GM10266 (cell line): Measurements from ENCODE around the gene UBN1.

ENCODE experiments used
- DNase-seq: peaks from one replicate; pipeline ENCODE4 v3.0.0; 2012; ENCODE audit errors: extremely low spot score
- TF ChIP-seq, protein P1 (sequence below): IDR thresholded peaks from 2 replicates; pipeline ENCODE4 v1.5.1; 2012; ENCODE audit warnings: mild to moderate bottlenecking, low read depth; ENCODE audit not compliant: control insufficient read depth, insufficient read depth; ENCODE audit errors: missing control alignments

The UBN1 gene

DNA sequence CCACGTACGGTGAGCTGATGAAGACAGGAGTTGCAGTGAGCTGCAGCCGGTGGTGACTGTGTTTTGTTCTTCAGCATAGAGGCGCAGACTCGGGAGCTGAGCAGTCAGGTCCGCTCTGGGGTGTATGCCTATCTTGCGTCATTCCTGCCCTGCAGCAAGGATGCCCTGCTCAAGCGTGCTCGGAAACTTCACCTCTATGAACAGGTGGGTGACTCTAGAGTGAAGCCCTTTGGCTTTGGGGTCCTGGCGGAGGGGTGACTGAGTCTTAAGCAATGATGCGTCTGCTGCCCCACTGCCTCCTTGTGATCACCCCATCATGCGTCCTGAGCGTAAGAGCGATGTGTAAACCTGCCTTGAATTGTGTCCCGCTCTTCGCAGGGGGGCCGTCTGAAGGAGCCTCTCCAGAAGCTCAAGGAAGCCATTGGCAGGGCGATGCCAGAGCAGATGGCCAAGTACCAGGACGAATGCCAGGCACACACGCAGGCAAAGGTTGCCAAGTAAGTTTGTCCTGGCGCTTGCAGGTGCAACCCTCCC lies 22.9 kb downstream of the UBN1 start:
- no peak for DNase-seq
- TF ChIP-seq, protein P1, sequence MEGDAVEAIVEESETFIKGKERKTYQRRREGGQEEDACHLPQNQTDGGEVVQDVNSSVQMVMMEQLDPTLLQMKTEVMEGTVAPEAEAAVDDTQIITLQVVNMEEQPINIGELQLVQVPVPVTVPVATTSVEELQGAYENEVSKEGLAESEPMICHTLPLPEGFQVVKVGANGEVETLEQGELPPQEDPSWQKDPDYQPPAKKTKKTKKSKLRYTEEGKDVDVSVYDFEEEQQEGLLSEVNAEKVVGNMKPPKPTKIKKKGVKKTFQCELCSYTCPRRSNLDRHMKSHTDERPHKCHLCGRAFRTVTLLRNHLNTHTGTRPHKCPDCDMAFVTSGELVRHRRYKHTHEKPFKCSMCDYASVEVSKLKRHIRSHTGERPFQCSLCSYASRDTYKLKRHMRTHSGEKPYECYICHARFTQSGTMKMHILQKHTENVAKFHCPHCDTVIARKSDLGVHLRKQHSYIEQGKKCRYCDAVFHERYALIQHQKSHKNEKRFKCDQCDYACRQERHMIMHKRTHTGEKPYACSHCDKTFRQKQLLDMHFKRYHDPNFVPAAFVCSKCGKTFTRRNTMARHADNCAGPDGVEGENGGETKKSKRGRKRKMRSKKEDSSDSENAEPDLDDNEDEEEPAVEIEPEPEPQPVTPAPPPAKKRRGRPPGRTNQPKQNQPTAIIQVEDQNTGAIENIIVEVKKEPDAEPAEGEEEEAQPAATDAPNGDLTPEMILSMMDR, result no peak

DNA sequence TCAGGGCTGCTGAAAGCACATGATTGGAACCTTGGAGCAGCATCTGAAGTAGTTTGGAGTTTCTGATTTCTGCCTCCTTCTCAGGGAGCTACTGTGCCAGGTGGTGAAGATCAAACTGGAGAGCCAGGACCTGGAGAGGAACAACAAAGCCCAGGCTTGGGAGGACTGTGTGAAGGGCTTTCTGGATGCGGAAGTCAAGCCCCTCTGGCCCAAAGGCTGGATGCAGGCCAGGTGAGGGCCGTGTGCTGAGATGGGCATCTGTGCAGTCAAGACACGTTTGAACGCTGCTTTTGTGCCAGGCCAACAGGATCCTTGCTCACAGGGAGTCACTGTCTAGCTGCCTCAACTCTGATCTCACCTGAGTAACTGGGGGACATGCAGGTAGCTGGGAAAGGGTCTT lies 23.8 kb downstream of the UBN1 start:
- TF ChIP-seq, protein P1, result no peak
- no peak for DNase-seq

DNA sequence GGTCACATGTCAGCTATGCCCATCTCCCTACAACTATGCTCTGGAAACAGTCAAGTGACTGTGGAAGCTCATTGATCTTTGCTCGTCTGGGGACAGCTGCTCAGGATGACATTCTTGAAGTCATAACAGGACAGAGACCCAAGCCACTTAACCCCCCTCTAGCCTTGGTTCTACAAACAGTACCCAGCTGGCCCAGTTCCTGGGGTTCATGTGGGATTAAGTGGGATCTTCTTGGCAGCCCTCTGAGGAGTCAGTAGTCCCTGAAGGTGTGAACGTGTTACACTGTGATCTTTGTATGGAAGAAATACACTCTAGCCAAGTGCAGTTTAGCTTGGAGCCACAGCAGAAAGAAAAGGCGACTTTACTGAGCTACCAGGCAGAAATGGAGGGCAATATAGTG lies 25.8 kb downstream of the UBN1 start:
- TF ChIP-seq, protein P1, result no peak

DNA sequence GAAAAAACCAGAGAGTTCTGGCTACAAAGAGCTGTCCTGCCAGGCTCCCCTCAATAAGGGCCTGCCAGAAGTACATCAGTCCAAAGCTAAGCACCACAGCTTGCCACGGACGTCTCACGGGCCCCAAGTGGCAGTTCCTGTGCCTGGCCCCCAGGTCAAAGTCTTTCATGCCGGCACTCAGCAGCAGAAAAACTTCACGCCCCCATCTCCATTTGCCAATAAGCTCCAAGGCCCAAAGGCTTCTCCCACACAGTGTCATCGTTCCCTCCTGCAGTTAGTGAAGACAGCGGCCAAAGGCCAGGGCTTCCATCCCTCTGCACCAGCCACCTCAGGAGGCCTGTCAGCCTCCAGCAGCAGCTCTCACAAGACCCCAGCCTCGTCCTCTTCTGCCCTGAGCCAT lies 27.4 kb downstream of the UBN1 start:
- DNase-seq, result no peak
- TF ChIP-seq, protein P1, result no peak

More for the DNA sequence above, 25.8 kb downstream of the UBN1 start:
- no peak for DNase-seq

DNA sequence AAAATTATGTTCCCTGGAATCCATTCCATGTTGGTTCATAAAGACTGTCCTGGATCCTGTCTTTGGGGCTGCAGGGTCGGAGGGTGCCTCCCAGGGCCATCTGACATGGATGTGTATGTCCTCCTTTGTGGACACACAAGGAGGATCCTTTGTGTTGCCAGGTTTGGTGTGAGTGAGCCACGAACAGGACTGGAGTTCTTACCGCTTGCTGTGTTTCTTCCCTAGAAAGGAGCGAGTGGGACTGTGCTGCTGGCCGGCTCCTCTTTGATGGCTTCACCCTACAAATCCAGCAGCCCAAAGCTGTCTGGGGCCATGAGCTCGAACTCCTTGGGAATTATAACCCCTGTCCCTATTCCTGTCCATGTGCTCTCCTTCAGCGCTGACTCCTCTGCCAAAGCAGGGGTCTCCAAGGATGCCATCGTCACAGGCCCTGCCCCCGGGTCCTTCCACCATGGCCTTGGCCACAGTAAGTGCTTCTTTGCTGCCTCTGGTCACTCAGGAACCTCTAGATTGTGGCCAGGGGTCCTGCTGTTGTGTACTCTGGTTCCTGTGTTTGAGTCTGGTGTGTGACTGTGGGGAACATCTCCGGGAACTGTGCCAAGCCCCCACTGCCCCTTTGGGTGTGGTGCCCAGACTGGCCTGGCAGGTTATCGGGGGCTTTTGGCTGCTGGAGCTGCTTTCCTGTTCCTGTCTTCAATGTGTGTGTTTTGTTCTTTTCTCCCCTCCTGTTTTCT lies 29.5 kb downstream of the UBN1 start:
- no peak for DNase-seq
- TF ChIP-seq, protein P1, result no peak

DNA sequence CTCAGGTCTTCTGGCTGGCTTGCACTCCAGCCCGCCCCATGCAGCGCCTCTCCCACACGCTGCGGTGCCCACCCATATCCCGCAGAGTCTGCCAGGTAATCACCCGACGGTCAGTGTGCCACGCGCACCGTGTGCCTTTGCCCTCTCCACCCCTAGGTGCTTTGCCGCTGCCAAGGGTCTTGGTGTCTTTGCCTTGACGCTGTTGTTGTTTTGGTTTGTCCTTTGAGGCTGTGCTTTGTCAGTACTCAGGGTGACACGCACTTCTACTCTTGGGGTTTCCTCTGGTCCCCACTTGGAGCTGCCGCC lies 30.1 kb downstream of the UBN1 start:
- TF ChIP-seq, protein P1, result no peak
- DNase-seq, result no peak

DNA sequence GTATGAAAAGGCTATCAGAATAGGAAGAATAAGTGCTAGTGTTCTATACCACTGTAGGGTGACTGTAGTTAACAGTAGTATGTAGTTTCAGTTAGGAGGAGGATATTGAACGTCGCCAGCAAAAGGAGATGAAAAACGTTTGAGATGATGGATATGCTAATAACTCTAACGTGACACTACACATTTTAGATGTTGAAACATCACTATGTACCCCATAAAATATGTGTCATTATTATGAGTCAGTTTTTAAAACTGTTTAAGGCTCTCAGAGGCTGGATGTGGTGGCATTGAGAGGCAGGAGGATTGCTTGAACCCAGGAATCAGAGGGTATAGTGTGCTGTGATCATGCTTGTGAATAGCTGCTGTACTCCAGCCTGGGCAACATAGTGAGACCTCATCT lies 31.8 kb downstream of the UBN1 start:
- no peak for DNase-seq
- TF ChIP-seq, protein P1, result no peak
